ENCODE measurements around the gene UTP25. TPM values are rescaled to one million over a fixed set of nuclear protein-coding genes. Genes with fewer than 3 reads are reported as not detected.

UTP25 gene
- total RNA-seq, 1 donor from 2014 or later = 6.4 TPM

- DNase-seq (ENCODE audit: low spot score) = no peak
- H3K27ac ChIP-seq = no peak overlapping the region
Observed at GRCh38 chr1:209838537-209838936, 10.8 kb downstream of the UTP25 start.

GRCh38 chr1:209839875-209840546 lies 12.2 kb downstream of the UTP25 start:
- no peak overlapping the region for H3K9ac ChIP-seq
- H3K4me1 Mint-ChIP-seq = no peaks in the 10 kb centered on the region

More at GRCh38 chr1:209838537-209838936, 10.8 kb downstream of the UTP25 start:
- Histone ChIP-seq H3K9me3 (ENCODE audit: low read depth) (no peaks in the 10 kb centered on the region), H3F3A (ENCODE audit: low read depth) (no peaks in the 10 kb centered on the region), H3K79me2 (ENCODE audit: low read depth) (no peaks in the 10 kb centered on the region), H3K27me3 (no peaks in the 10 kb centered on the region), H3K9ac (no peak overlapping the region), H2AFZ (replicated peaks) (no peak overlapping the region), H3K4me2 (no peak overlapping the region), H3K36me3 (peaks cover 8% of the 10 kb centered on the region), H3K4me1 (no peaks in the 10 kb centered on the region), H3K4me3 (no peak overlapping the region), H4K20me1 (ENCODE audit: low read depth) (no peaks in the 10 kb centered on the region)
- Mint-ChIP-seq H3K4me3 (no peak overlapping the region), H3K9me3 (no peaks in the 10 kb centered on the region), H3K27me3 (ENCODE audit: insufficient read depth, low read depth) (no peaks in the 10 kb centered on the region), H3K36me3 (peaks cover 22% of the 10 kb centered on the region), H3K4me1 (no peaks in the 10 kb centered on the region), H3K27ac (no peak overlapping the region)
- TF ChIP-seq EZH2phosphoT487 (IDR thresholded peaks at IDR 0.05) = no peak
- no peak for TF ChIP-seq CTCF (IDR thresholded peaks at IDR 0.05)
- TF ChIP-seq EZH2 (IDR thresholded peaks at IDR 0.05) = no peak

DNA sequence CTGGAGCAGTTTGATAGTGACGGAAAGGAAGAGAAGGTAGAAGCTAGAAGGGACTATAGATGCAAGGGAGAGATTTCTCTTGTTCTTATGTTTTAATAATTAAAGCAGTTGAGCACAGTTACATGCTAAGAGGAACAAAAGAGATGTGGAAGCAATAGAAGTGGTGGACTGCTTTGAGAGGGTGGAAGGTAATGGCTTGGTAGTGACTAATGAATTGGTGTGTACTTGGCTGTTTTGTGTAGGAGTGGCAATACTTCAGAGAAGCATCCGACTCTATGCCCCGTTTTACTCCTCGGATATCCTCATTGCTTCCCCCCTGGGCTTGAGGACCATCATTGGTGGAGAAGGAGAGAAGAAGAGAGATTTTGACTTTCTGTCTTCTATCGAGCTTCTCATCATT lies 12.8 kb downstream of the UTP25 start:
- H3K9me3 ChIP-seq (ENCODE audit: low read depth) = no peaks in the 10 kb centered on the region
- no peak for DNase-seq (ENCODE audit: low spot score)
- H3K36me3 Mint-ChIP-seq = peaks cover 17% of the 10 kb centered on the region
- no peak overlapping the region for H3K4me3 ChIP-seq
- H3K27ac Mint-ChIP-seq = no peak overlapping the region
- H3F3A ChIP-seq (ENCODE audit: low read depth) = no peaks in the 10 kb centered on the region
- no peaks in the 10 kb centered on the region for H3K79me2 ChIP-seq (ENCODE audit: low read depth)
- no peak overlapping the region for H3K4me2 ChIP-seq
- H3K4me1 Mint-ChIP-seq = no peaks in the 10 kb centered on the region
- H3K9me3 Mint-ChIP-seq = no peaks in the 10 kb centered on the region
- no peak overlapping the region for H3K4me3 Mint-ChIP-seq
- peaks cover 8% of the 10 kb centered on the region for H3K36me3 ChIP-seq
- TF ChIP-seq EZH2 (IDR thresholded peaks at IDR 0.05) (no peak), EZH2phosphoT487 (IDR thresholded peaks at IDR 0.05) (no peak), CTCF (IDR thresholded peaks at IDR 0.05) (no peak)
- no peaks in the 10 kb centered on the region for H3K4me1 ChIP-seq
- H2AFZ ChIP-seq (replicated peaks) = no peak overlapping the region
- H3K27me3 ChIP-seq = no peaks in the 10 kb centered on the region
- no peak overlapping the region for H3K9ac ChIP-seq
- no peaks in the 10 kb centered on the region for H3K27me3 Mint-ChIP-seq (ENCODE audit: insufficient read depth, low read depth)
- no peak overlapping the region for H3K27ac ChIP-seq
- H4K20me1 ChIP-seq (ENCODE audit: low read depth) = no peaks in the 10 kb centered on the region

More at GRCh38 chr1:209839875-209840546, 12.2 kb downstream of the UTP25 start:
- H3K27me3 ChIP-seq = no peaks in the 10 kb centered on the region
- DNase-seq (ENCODE audit: low spot score) = no peak
- no peaks in the 10 kb centered on the region for H3K79me2 ChIP-seq (ENCODE audit: low read depth)
- no peak for TF ChIP-seq EZH2phosphoT487 (IDR thresholded peaks at IDR 0.05)
- TF ChIP-seq EZH2 (IDR thresholded peaks at IDR 0.05) = no peak
- TF ChIP-seq CTCF (IDR thresholded peaks at IDR 0.05) = no peak
- H3K27ac ChIP-seq = no peak overlapping the region
- no peak overlapping the region for H2AFZ ChIP-seq (replicated peaks)
- no peaks in the 10 kb centered on the region for H3K9me3 Mint-ChIP-seq
- H3K27ac Mint-ChIP-seq = no peak overlapping the region
- H3K36me3 ChIP-seq = peaks cover 8% of the 10 kb centered on the region
- H3F3A ChIP-seq (ENCODE audit: low read depth) = no peaks in the 10 kb centered on the region
- no peak overlapping the region for H3K4me3 Mint-ChIP-seq
- no peaks in the 10 kb centered on the region for H3K9me3 ChIP-seq (ENCODE audit: low read depth)
- H4K20me1 ChIP-seq (ENCODE audit: low read depth) = no peaks in the 10 kb centered on the region
- no peak overlapping the region for H3K4me3 ChIP-seq
- H3K27me3 Mint-ChIP-seq (ENCODE audit: insufficient read depth, low read depth) = no peaks in the 10 kb centered on the region
- peaks cover 18% of the 10 kb centered on the region for H3K36me3 Mint-ChIP-seq
- no peak overlapping the region for H3K4me2 ChIP-seq
- no peaks in the 10 kb centered on the region for H3K4me1 ChIP-seq

All from neural progenitor cell (in vitro differentiated cells).